ENCODE measurements around the gene CTNNBIP1.

GRCh38 chr1:9863371-9863770 lies 46.7 kb downstream of the CTNNBIP1 start:
- TF ChIP-seq CTCF (IDR thresholded peaks at IDR 0.05; ENCODE audit: low read depth, low read length) (no peak), MAX (IDR thresholded peaks at IDR 0.05; ENCODE audit: low read depth, low read length) (no peak), MYC (IDR thresholded peaks at IDR 0.05; ENCODE audit: low read depth, low read length) (no peak)

Measured in NB4 (cell line).